A549 (cell line): ENCODE results near the gene UTRN. TPM values are rescaled to one million over a fixed set of nuclear protein-coding genes. Genes with fewer than 3 reads are reported as not detected.
A peak's percentile ranks its signal among the peaks of the same experiment; 100 is the strongest.

Source experiments
- ATAC-seq, 2 experiments: fragments of 200-7000 bp in 1 of 2; fragments of >200 bp in 1 of 2; cut with Nextera tagmentation in 1 of 2; cut with Tn5 transposase in 1 of 2; 3 replicates each; pipeline versions ENCODE4 v1.8.0 to v1.9.1; 2018 to 2020; ENCODE audit warnings: mild to moderate bottlenecking in 1 of 2, moderate library complexity in 1 of 2
- CTCF ChIA-PET: fragments of 300-600 bp; sonication (Branson Sonifier 250); formaldehyde crosslinking; extraction: SDS; loops from one replicate; lab custom pipeline; 2021; ENCODE audit warnings: antibody characterized with exemption, inconsistent platforms; lab: Yijun Ruan, JAX
- POLR2A ChIA-PET: fragments of 350-600 bp; formaldehyde crosslinking; extraction: SDS; loops from one replicate; lab custom pipeline; 2021; ENCODE audit warnings: antibody characterized with exemption, inconsistent platforms; lab: Yijun Ruan, JAX
- DNase-seq, 2 experiments: peaks; one replicate each; pipeline versions ENCODE4 v3.0.0 to v3.0.0-alpha.2; 2011 to 2016; ENCODE audit warnings: low read depth in 1 of 2, low spot score in 1 of 2
- FAIRE-seq: peaks from 2 replicates; lab custom pipeline; 2011; peaks lifted over from hg19 to GRCh38; lab: Jason Lieb, UNC
- H3K27ac ChIP-seq, 2 experiments: fragments of >200 bp; sonication (Bioruptor Twin); formaldehyde crosslinking; 3 replicates each; pipeline ENCODE4 v1.5.1; 2016 to 2017
- H3K4me1 ChIP-seq: fragments of >200 bp; sonication (Bioruptor Twin); formaldehyde crosslinking; 3 replicates; pipeline ENCODE4 v1.6.1; 2016
- H3K4me2 ChIP-seq: fragments of >200 bp; sonication (Bioruptor Twin); formaldehyde crosslinking; 3 replicates; pipeline ENCODE4 v1.6.1; 2016
- H3K4me3 ChIP-seq: fragments of >200 bp; sonication (Bioruptor Twin); formaldehyde crosslinking; 3 replicates; pipeline ENCODE4 v1.5.1; 2016
- H3K9me3 ChIP-seq: fragments of >200 bp; sonication (Bioruptor Twin); formaldehyde crosslinking; 3 replicates; pipeline ENCODE4 v1.6.1; 2016
- CBX2 ChIP-seq: fragments of 200-600 bp; sonication (generic); IDR thresholded peaks from 2 replicates; pipeline ENCODE4 v1.6.1; 2016; ENCODE audit warnings: low read depth, mild to moderate bottlenecking, borderline replicate concordance
- CEBPB ChIP-seq, 2 experiments: fragments of >200 bp in 1 of 2; sonication (Bioruptor Twin) in 1 of 2; formaldehyde crosslinking in 1 of 2; IDR thresholded peaks; 2 replicates each; pipeline ENCODE4 v1.6.1; 2012 to 2016
- CTCF ChIP-seq: fragments of >200 bp; sonication (Bioruptor Twin); formaldehyde crosslinking; IDR thresholded peaks from 3 replicates; pipeline ENCODE4 v1.5.1; 2016
- E2F6 ChIP-seq: IDR thresholded peaks from 2 replicates; pipeline ENCODE4 v1.6.1; 2012; ENCODE audit warnings: low read depth, borderline replicate concordance
- EHF ChIP-seq: fragments of 250-450 bp; sonication (Bioruptor Pico); IDR thresholded peaks from 2 replicates; pipeline ENCODE4 v1.5.0; 2020; ENCODE audit warnings: mild to moderate bottlenecking
- ESRRA ChIP-seq: fragments of 150-350 bp; IDR thresholded peaks from 2 replicates; pipeline ENCODE4 v1.6.1; 2014; ENCODE audit warnings: mild to moderate bottlenecking, low read length, borderline replicate concordance
- FOSB ChIP-seq: fragments of 250-450 bp; sonication (Bioruptor Pico); IDR thresholded peaks from 2 replicates; pipeline ENCODE4 v1.5.0; 2020; ENCODE audit warnings: mild to moderate bottlenecking, moderate library complexity
- FOSL2 ChIP-seq, 2 experiments: fragments of 450-650 bp in 1 of 2; fragments of >200 bp in 1 of 2; sonication (Bioruptor Twin) in 1 of 2; formaldehyde crosslinking; IDR thresholded peaks; 2 replicates each; pipeline versions ENCODE4 v1.5.0 to v1.6.1; 2016 to 2020; ENCODE audit warnings: mild to moderate bottlenecking in 1 of 2, moderate library complexity in 1 of 2
- GATA3 ChIP-seq: IDR thresholded peaks from 2 replicates; pipeline ENCODE4 v1.6.1; 2012; ENCODE audit warnings: borderline replicate concordance
- HDAC2 ChIP-seq: fragments of 200-600 bp; sonication (generic); IDR thresholded peaks from 2 replicates; pipeline ENCODE4 v1.6.1; 2016
- HMGXB4 ChIP-seq: fragments of 250-450 bp; sonication (Bioruptor Pico); IDR thresholded peaks from 2 replicates; pipeline ENCODE4 v1.5.0; 2021; ENCODE audit warnings: mild to moderate bottlenecking, moderate library complexity, borderline replicate concordance
- HOXA7 ChIP-seq: fragments of 250-450 bp; sonication (Bioruptor Pico); IDR thresholded peaks from 2 replicates; pipeline ENCODE4 v1.5.0; 2020; ENCODE audit warnings: mild to moderate bottlenecking, moderate library complexity
- JUN ChIP-seq, 2 experiments: fragments of >200 bp; sonication (Bioruptor Twin); formaldehyde crosslinking; IDR thresholded peaks; 2 replicates in 1 of 2; 3 replicates in 1 of 2; pipeline ENCODE4 v1.6.1; 2016 to 2017
- KDM1A ChIP-seq: fragments of 200-600 bp; sonication (generic); IDR thresholded peaks from 2 replicates; pipeline ENCODE4 v1.6.1; 2016; ENCODE audit warnings: low read depth, mild to moderate bottlenecking
- KDM5A ChIP-seq: fragments of 200-600 bp; sonication (generic); IDR thresholded peaks from 2 replicates; pipeline ENCODE4 v1.6.1; 2016; ENCODE audit warnings: antibody characterized with exemption, mild to moderate bottlenecking
- MAFK ChIP-seq: fragments of 450-650 bp; IDR thresholded peaks from 2 replicates; pipeline ENCODE4 v1.6.1; 2014; ENCODE audit not compliant: partially characterized antibody
- NFE2L2 ChIP-seq: fragments of 150-350 bp; conservative IDR thresholded peaks from 2 replicates; pipeline ENCODE4 v1.6.1; 2014; ENCODE audit warnings: low read length
- NR3C1 ChIP-seq: fragments of >200 bp; sonication (Bioruptor Twin); formaldehyde crosslinking; IDR thresholded peaks from 3 replicates; pipeline ENCODE4 v1.6.1; 2017
- POLR2A ChIP-seq: IDR thresholded peaks from 2 replicates; pipeline ENCODE4 v1.6.1; 2012; ENCODE audit warnings: mild to moderate bottlenecking, low read length
- POLR2AphosphoS2 ChIP-seq: conservative IDR thresholded peaks from 2 replicates; pipeline ENCODE4 v1.6.1; 2012; ENCODE audit warnings: low read length, improper control_type of control experiment, inconsistent platforms
- RCOR1 ChIP-seq: fragments of 150-350 bp; IDR thresholded peaks from 2 replicates; pipeline ENCODE4 v1.6.1; 2014; ENCODE audit warnings: antibody characterized with exemption, low read length, low read depth
- SMC3 ChIP-seq: fragments of >200 bp; sonication (Bioruptor Twin); formaldehyde crosslinking; IDR thresholded peaks from 3 replicates; pipeline ENCODE4 v1.6.1; 2018; ENCODE audit warnings: inconsistent platforms
- SREBF2 ChIP-seq: fragments of 450-650 bp; IDR thresholded peaks from 2 replicates; pipeline ENCODE4 v1.6.1; 2014; ENCODE audit warnings: mild to moderate bottlenecking, moderate library complexity
- ZC3H11A ChIP-seq: fragments of 450-650 bp; IDR thresholded peaks from 2 replicates; pipeline ENCODE4 v1.6.1; 2014; ENCODE audit warnings: antibody characterized with exemption, mild to moderate bottlenecking
- ZFP36 ChIP-seq: fragments of 450-650 bp; IDR thresholded peaks from 2 replicates; pipeline ENCODE4 v1.6.1; 2014; ENCODE audit warnings: borderline replicate concordance; ENCODE audit not compliant: partially characterized antibody
- WGBS: methylation state at CpG from one replicate; pipeline ENCODE4 v1.1.6; 2017; ENCODE audit errors: missing lambda C conversion rate; 5-methylcytosine and 5-hydroxymethylcytosine counted together
- polyA plus RNA-seq, 4 experiments: library from polyadenylated mRNA; depleted of rRNA in 3 of 4; stranded (reverse); fragments of >200 nt; fragmentation: RNase III in 1 of 4; extraction: RNeasy Plus Mini Kit Qiagen cat#74134 plus additional on column Dnase treatment in 1 of 4; gene quantifications; 2 replicates in 3 of 4; 3 replicates in 1 of 4; pipeline ENCODE4 v1.2.3, GENCODE V29; 2011 to 2017
- TF ChIP-seq, protein P1 (sequence below): fragments of >200 bp; sonication (Bioruptor Twin); formaldehyde crosslinking; IDR thresholded peaks from 3 replicates; pipeline ENCODE4 v1.6.1; 2016

Gene UTRN
- polyA plus RNA-seq, 2 of the 4 experiments (the other 2 are of a cell fraction) = 10.6 to 20.8 TPM

GRCh38 chr6:144277174-144277573 is 8.0 kb upstream of the UTRN start:
- no peak for DNase-seq
- no peak overlapping the region for H3K4me2 ChIP-seq
- no peak for FAIRE-seq
- H3K9me3 ChIP-seq = no peaks in the 10 kb centered on the region
- TF ChIP-seq JUN (IDR thresholded peaks at IDR 0.05) (no peak), POLR2AphosphoS2 (no peak), NFE2L2 (peak; percentile 29; the same call in 1 of the 2 replicates), ESRRA (no peak), HMGXB4 (CRISPR knock-in tag) (no peak), MAFK (peak; percentile 43), ZC3H11A (no peak), ZFP36 (no peak)
- no peak overlapping the region for H3K4me3 ChIP-seq
- ChIA-PET POLR2A (no interaction called here), CTCF (no interaction called here)
- peak overlapping the region in 1 of 2 experiments; percentile 53; a peak in 2 of 6 replicates for H3K27ac ChIP-seq
- 48% methylated on average over 1 of the region's 1 CpG for WGBS
- no peak for ATAC-seq
- peaks cover 7% of the 10 kb centered on the region; the same call in 2 of the 3 replicates for H3K4me1 ChIP-seq

GRCh38 chr6:144277605-144278227 is 7.4 kb upstream of the UTRN start:
- CTCF ChIA-PET = interaction anchor here (1.2 kb wide), 1 partner anchor 12 kb away, joined by 4 read pairs; no protein-coding TSS in a partner anchor
- ATAC-seq (no peak), FAIRE-seq (no peak), DNase-seq (no peak)
- WGBS = 81% methylated on average over 8 of the region's 8 CpGs
- H3K4me2 ChIP-seq = no peak overlapping the region
- POLR2A ChIA-PET = no interaction called here
- H3K4me1 ChIP-seq = peaks cover 7% of the 10 kb centered on the region; the same call in 2 of the 3 replicates
- no peak for TF ChIP-seq POLR2A
- TF ChIP-seq KDM1A = no peak
- TF ChIP-seq E2F6 = no peak
- TF ChIP-seq FOSB (CRISPR knock-in tag) = no peak
- no peak for TF ChIP-seq SREBF2
- TF ChIP-seq HDAC2 = no peak
- no peak for TF ChIP-seq CTCF
- no peak for TF ChIP-seq ESRRA
- no peak for TF ChIP-seq GATA3
- H3K9me3 ChIP-seq = no peaks in the 10 kb centered on the region
- H3K4me3 ChIP-seq = no peak overlapping the region
- H3K27ac ChIP-seq = peak overlapping the region in 1 of 2 experiments; percentile 53; a peak in 3 of 6 replicates

DNA sequence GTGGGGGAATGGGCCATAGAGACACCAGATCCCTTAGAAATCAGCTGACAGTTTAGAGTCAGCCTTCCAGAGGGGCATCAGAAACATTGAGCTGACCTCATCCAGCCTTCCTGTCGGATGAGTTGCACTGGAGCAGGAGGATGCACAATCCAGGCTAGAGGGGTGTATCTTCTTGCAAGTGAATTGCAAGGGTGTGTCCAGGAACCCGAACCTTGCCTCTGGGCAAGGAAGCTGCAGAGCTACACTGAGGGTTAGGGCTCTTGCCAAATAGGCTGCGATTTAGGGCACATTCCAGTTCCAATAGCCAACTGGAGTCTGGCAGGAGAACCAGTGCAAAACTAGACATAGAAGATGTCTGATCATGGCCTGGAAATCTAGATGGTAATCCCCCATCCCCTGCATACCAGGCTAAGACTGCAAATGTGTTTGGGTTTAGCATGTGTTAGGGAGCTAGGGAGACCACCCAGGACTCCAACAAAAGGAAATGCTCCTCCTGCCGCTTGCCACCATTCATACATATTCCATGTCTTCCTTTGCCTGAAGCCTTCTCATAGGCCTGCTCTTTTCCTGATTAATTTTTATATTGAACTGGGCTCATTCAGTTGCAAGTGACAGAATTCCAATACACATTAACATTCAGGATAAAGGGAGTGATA is 6.3 kb upstream of the UTRN start:
- ChIA-PET POLR2A (no interaction called here), CTCF (interaction anchor here (1.2 to 1.3 kb wide), 2 partner anchors 13 to 203 kb away, joined by 3 to 4 read pairs; no protein-coding TSS in a partner anchor)
- Histone ChIP-seq H3K4me2 (no peak overlapping the region), H3K27ac (no peak overlapping the region; a peak in 1 of 6 replicates), H3K4me1 (peaks cover 12% of the 10 kb centered on the region; the same call in 2 of the 3 replicates), H3K9me3 (no peaks in the 10 kb centered on the region), H3K4me3 (no peak overlapping the region)
- no peak for DNase-seq
- no peak for FAIRE-seq
- ATAC-seq = no peak
- 75% methylated on average over 4 of the region's 4 CpGs for WGBS
- no peak for TF ChIP-seq KDM5A
- no peak for TF ChIP-seq FOSL2 (IDR thresholded peaks at IDR 0.05)
- no peak for TF ChIP-seq FOSL2 (CRISPR knock-in tag; IDR thresholded peaks at IDR 0.05)
- no peak for TF ChIP-seq ESRRA
- TF ChIP-seq, protein P1, sequence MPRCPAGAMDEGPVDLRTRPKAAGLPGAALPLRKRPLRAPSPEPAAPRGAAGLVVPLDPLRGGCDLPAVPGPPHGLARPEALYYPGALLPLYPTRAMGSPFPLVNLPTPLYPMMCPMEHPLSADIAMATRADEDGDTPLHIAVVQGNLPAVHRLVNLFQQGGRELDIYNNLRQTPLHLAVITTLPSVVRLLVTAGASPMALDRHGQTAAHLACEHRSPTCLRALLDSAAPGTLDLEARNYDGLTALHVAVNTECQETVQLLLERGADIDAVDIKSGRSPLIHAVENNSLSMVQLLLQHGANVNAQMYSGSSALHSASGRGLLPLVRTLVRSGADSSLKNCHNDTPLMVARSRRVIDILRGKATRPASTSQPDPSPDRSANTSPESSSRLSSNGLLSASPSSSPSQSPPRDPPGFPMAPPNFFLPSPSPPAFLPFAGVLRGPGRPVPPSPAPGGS = no peak
- no peak for TF ChIP-seq NR3C1
- TF ChIP-seq HOXA7 (CRISPR knock-in tag) = no peak
- no peak for TF ChIP-seq CEBPB (IDR thresholded peaks at IDR 0.05)
- no peak for TF ChIP-seq ZC3H11A
- no peak for TF ChIP-seq CBX2
- TF ChIP-seq POLR2AphosphoS2 = no peak
- no peak for TF ChIP-seq RCOR1
- TF ChIP-seq EHF = no peak
- no peak for TF ChIP-seq SMC3
- TF ChIP-seq E2F6 = no peak
